A549 treated with ZK216348 at 1 μM for 4 hours (cell line): ENCODE results near the gene OR2H2. TPM values are rescaled to one million over a fixed set of nuclear protein-coding genes. Genes with fewer than 3 reads are reported as not detected.

ENCODE experiments used
- total RNA-seq: library from RNA; stranded (reverse); fragments of 200-300 nt; extraction: Qiagen RNA extraction; gene quantifications from 5 replicates; pipeline ENCODE4 v1.2.3, GENCODE V29; 2022; ENCODE audit warnings: low read depth

The OR2H2 gene
- not detected in 5 replicates for total RNA-seq

GRCh38 chr6:29584821-29585220, at the start of gene OR2H2:
Gene OR2H2, plus strand, starts transcription at chr6:29585121. Its CDS starts 2,824 bp downstream, at chr6:29587945.

GRCh38 chr6:29559524-29560287, 25.2 kb upstream of the OR2H2 start, which contains the start of gene UBD:
Gene UBD, minus strand, starts transcription at chr6:29559732. Its CDS starts 31 bp downstream, at chr6:29559701.

GRCh38 chr6:29632789-29633533, 48.0 kb downstream of the OR2H2 start, which contains the start of gene GABBR1:
Gene GABBR1, minus strand, starts transcription at chr6:29633183. Its CDS starts 798 bp downstream, at chr6:29632385.

Other genes with a start within 250 kb of the OR2H2 start
- not detected in 5 replicates for gene OR5V1, start 216.3 kb upstream of the OR2H2 start, total RNA-seq
- gene OR12D3, start 209.8 kb upstream of the OR2H2 start, total RNA-seq: not detected in 5 replicates
- not detected in 5 replicates for gene OR12D2, start 189.5 kb upstream of the OR2H2 start, total RNA-seq
- gene OR12D1, start 170.2 kb upstream of the OR2H2 start, total RNA-seq: not detected in 5 replicates
- not detected in 5 replicates for gene OR10C1, start 145.8 kb upstream of the OR2H2 start, total RNA-seq
- not detected in 5 replicates for gene OR11A1, start 128.1 kb upstream of the OR2H2 start, total RNA-seq
- not detected in 5 replicates for gene OR2H1, start 128.0 kb upstream of the OR2H2 start, total RNA-seq
- not detected in 5 replicates for gene MAS1L, start 97.2 kb upstream of the OR2H2 start, total RNA-seq
- 0.35 to 0.74 TPM (median 0.53 TPM) in 5 replicates for gene UBD, start 25.4 kb upstream of the OR2H2 start, total RNA-seq
- gene GABBR1, start 48.1 kb downstream of the OR2H2 start, total RNA-seq: 3.7 to 8.2 TPM (median 5.7 TPM) in 5 replicates
- not detected in 5 replicates for gene MOG, start 72.0 kb downstream of the OR2H2 start, total RNA-seq
- not detected in 5 replicates for gene ZFP57, start 96.0 kb downstream of the OR2H2 start, total RNA-seq
- gene HLA-F, start 138.3 kb downstream of the OR2H2 start, total RNA-seq: 2.5 to 7.5 TPM (median 4.9 TPM) in 5 replicates
- gene HLA-G, start 242.7 kb downstream of the OR2H2 start, total RNA-seq: not detected in 5 replicates